NB4 (cell line): Measurements from ENCODE around the gene NYNRIN.

Experiments used
- CTCF ChIP-seq: IDR thresholded peaks from one replicate; pipeline ENCODE4 v1.5.1; 2012; ENCODE audit warnings: low read depth, low read length
- MYC ChIP-seq: IDR thresholded peaks from 2 replicates; pipeline ENCODE4 v1.6.1; 2011; ENCODE audit warnings: low read depth, low read length
- POLR2A ChIP-seq: IDR thresholded peaks from 2 replicates; pipeline ENCODE4 v1.6.1; 2011; ENCODE audit warnings: mild to moderate bottlenecking; ENCODE audit not compliant: insufficient read length; ENCODE audit errors: extremely low read depth

GRCh38 chr14:24434036-24434435 lies 35.2 kb downstream of the NYNRIN start:
- TF ChIP-seq CTCF (no peak), MYC (no peak), POLR2A (no peak)
